Upper lobe of left lung (tissue), 6 donors: ENCODE measurements around the gene S1PR3. TPM values are rescaled to one million over a fixed set of nuclear protein-coding genes. Genes with fewer than 3 reads are reported as not detected.
A peak's percentile ranks its signal among the peaks of the same experiment; 100 is the strongest.

ENCODE experiments used
- ATAC-seq, 2 donors: fragments of 200-7000 bp; cut with Tn5 transposase; one replicate each; pipeline ENCODE4 v1.9.1; 2022; ENCODE audit warnings: mild to moderate bottlenecking in 2 of 2, moderate library complexity in 2 of 2; ENCODE audit not compliant: low FRiP score in 2 of 2
- DNase-seq, 2 donors: peaks; one replicate each; pipeline ENCODE4 v3.0.0-alpha.2; 2019 to 2020
- H3K27ac ChIP-seq, 4 donors: fragments of 200-600 bp; sonication (generic); one replicate each; pipeline ENCODE4 v1.5.1; 2016 to 2019
- H3K27me3 ChIP-seq, 4 donors: fragments of 200-600 bp; sonication (generic); one replicate each; pipeline ENCODE4 v1.5.1; 2017 to 2019
- H3K36me3 ChIP-seq, 4 donors: fragments of 200-600 bp; sonication (generic); one replicate each; pipeline ENCODE4 v1.5.1; 2016 to 2019
- H3K4me1 ChIP-seq, 4 donors: fragments of 200-600 bp; sonication (generic); one replicate each; pipeline ENCODE4 v1.5.1; 2018 to 2019
- H3K4me3 ChIP-seq, 4 donors: fragments of 200-600 bp; sonication (generic); one replicate each; pipeline ENCODE4 v1.5.1; 2017 to 2019; ENCODE audit warnings: mild to moderate bottlenecking in 2 of 4, moderate library complexity in 1 of 4
- H3K9me3 ChIP-seq, 4 donors: fragments of 200-600 bp; sonication (generic); one replicate each; pipeline ENCODE4 v1.5.1; 2018 to 2019
- EP300 ChIP-seq, 4 donors: sonication (generic); formaldehyde crosslinking; IDR thresholded peaks; one replicate each; pipeline ENCODE4 v1.5.1; 2017; ENCODE audit warnings: antibody characterized with exemption in 4 of 4, control low read depth in 2 of 4
- POLR2A ChIP-seq, 4 donors: fragments of 450-650 bp; IDR thresholded peaks; one replicate each; pipeline ENCODE4 v1.5.1; 2016 to 2017; ENCODE audit warnings: antibody characterized with exemption in 4 of 4, mild to moderate bottlenecking in 2 of 4
- POLR2AphosphoS5 ChIP-seq, 2 donors: sonication (generic); formaldehyde crosslinking; IDR thresholded peaks; one replicate each; pipeline ENCODE4 v1.5.1; 2017; ENCODE audit warnings: antibody characterized with exemption in 2 of 2
- WGBS, 2 donors: methylation state at CpG; one replicate each; pipeline ENCODE4 v1.1.5; 2017 to 2018; 5-methylcytosine and 5-hydroxymethylcytosine counted together
- total RNA-seq, 6 donors: library from RNA; depleted of rRNA in 4 of 6; stranded (reverse); fragments of >200 nt in 4 of 6; gene quantifications; one replicate each; pipeline versions ENCODE4 v1.1.0 to v1.2.1, GENCODE V29; 2016 to 2021
- TF ChIP-seq, protein P1 (sequence below), 6 experiments: fragments of 450-650 bp in 4 of 6; fragments of 200-600 bp in 2 of 6; sonication (generic) in 2 of 6; IDR thresholded peaks; one replicate each; pipeline ENCODE4 v1.5.1; 2016 to 2019; ENCODE audit warnings: antibody characterized with exemption in 6 of 6
- donor health status: DM: no; HTN: no; CAD: no; lungs with moderate emphysema.
- donor health status: DM: no; HTN: yes; CAD: no; lungs with severe emphysema.

The S1PR3 gene
- total RNA-seq, 6 donors from 2014 or later: 3.3 to 13.6 (median 5.4) TPM

- DNase-seq (no peak), ATAC-seq (no peak)
- H3K9me3 ChIP-seq: no peaks in the 10 kb centered on the region
- peaks cover 0 to 10% (median 0%) of the 10 kb centered on the region in 4 donors for H3K27me3 ChIP-seq
- no peaks in the 10 kb centered on the region for H3K36me3 ChIP-seq
- no peak overlapping the region for H3K27ac ChIP-seq
- WGBS, 2 donors: 78 to 85% methylated on average over 3 of the region's 3 CpGs
- no peak overlapping the region for H3K4me3 ChIP-seq
- TF ChIP-seq POLR2A (IDR thresholded peaks at IDR 0.05) (no peak), POLR2AphosphoS5 (IDR thresholded peaks at IDR 0.05) (no peak), EP300 (IDR thresholded peaks at IDR 0.05) (no peak)
- TF ChIP-seq, protein P1, sequence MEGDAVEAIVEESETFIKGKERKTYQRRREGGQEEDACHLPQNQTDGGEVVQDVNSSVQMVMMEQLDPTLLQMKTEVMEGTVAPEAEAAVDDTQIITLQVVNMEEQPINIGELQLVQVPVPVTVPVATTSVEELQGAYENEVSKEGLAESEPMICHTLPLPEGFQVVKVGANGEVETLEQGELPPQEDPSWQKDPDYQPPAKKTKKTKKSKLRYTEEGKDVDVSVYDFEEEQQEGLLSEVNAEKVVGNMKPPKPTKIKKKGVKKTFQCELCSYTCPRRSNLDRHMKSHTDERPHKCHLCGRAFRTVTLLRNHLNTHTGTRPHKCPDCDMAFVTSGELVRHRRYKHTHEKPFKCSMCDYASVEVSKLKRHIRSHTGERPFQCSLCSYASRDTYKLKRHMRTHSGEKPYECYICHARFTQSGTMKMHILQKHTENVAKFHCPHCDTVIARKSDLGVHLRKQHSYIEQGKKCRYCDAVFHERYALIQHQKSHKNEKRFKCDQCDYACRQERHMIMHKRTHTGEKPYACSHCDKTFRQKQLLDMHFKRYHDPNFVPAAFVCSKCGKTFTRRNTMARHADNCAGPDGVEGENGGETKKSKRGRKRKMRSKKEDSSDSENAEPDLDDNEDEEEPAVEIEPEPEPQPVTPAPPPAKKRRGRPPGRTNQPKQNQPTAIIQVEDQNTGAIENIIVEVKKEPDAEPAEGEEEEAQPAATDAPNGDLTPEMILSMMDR (IDR thresholded peaks at IDR 0.05): no peak
- peaks cover 5 to 25% (median 17%) of the 10 kb centered on the region in 4 donors for H3K4me1 ChIP-seq
These were observed 4.5 kb upstream of the S1PR3 start for GRCh38 chr9:88986776-88987175.

DNA sequence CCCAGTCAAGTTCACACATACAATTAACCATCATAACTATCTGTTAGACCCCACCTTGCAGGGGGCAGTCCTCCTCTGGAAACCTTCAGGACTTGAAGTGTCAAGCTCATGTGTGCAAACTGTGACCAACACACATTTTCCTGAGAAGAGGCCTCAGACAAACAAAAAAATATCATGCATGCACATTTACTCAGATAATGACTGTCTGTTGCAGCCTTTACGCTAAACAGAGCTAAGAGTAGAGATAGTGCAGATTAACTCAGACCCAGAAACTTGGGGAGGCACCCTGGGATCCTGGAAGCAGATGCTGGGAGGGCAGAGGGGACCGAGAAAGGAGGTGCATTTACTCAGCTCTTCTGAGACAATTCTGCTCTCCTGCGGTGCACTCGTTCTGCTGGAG lies 3.6 kb upstream of the S1PR3 start:
- Histone ChIP-seq H3K27ac (no peak overlapping the region), H3K36me3 (no peaks in the 10 kb centered on the region), H3K4me3 (no peak overlapping the region), H3K9me3 (no peaks in the 10 kb centered on the region), H3K4me1 (peaks cover 7 to 27% (median 22%) of the 10 kb centered on the region in 4 donors), H3K27me3 (peaks cover 0 to 13% (median 0%) of the 10 kb centered on the region in 4 donors)
- ATAC-seq: no peak
- TF ChIP-seq EP300 (IDR thresholded peaks at IDR 0.05) (no peak), POLR2AphosphoS5 (IDR thresholded peaks at IDR 0.05) (no peak), POLR2A (IDR thresholded peaks at IDR 0.05) (no peak)
- TF ChIP-seq, protein P1 (IDR thresholded peaks at IDR 0.05): no peak
- 83 to 93% methylated on average over 4 of the region's 4 CpGs for WGBS, 2 donors
- DNase-seq: no peak

DNA sequence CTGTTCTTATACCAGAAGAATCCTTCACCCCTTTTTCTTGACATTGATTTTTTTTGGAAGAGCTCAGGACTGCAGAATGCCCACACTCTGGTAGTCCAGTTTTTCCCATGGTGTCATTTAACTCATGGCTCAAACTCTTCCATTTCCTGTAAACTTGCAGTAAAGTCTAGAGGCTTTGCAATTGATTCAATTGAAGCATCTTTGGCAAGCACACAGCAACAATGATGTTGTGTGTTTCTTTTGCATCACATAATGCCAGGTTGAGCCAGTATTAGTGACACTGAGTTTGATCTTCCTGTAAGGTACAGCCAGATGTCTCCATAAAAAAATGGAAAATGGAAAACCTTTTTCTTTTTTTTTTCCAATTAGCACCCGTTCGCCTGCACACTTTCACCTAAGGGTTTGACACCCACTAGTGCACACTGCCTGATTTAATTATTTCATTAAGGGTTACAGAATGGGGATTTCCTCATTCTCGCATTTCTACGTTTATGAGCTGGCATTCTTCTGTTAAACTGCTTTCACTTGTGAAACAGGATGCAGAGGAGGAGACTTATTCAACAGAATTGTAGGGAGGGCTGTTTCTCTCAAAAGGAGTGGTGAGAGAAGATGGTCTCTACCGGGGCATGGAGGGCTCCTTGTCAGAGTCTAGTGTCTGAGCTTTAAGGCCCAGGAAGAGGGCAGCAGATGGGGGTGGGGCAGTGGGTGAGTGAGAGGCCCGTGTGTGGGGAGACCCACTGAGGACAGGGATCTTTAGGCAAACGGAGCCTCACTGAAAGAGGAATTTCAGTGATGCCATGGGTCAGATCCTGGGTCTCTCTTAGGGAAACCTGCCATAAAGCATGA lies 2.2 kb upstream of the S1PR3 start:
- WGBS, 2 donors: 18 to 20% methylated on average over 7 of the region's 7 CpGs
- H3K4me1 ChIP-seq: peaks cover 7 to 27% (median 24%) of the 10 kb centered on the region in 4 donors
- H3K27ac ChIP-seq: peak overlapping the region in 2 of 4 donors; percentile 20 to 67
- no peak for TF ChIP-seq POLR2A (IDR thresholded peaks at IDR 0.05)
- no peak for TF ChIP-seq POLR2AphosphoS5 (IDR thresholded peaks at IDR 0.05)
- TF ChIP-seq, protein P1 (IDR thresholded peaks at IDR 0.05): no peak
- TF ChIP-seq EP300 (IDR thresholded peaks at IDR 0.05): no peak
- H3K27me3 ChIP-seq: peaks cover 0 to 13% (median 0%) of the 10 kb centered on the region in 4 donors
- H3K9me3 ChIP-seq: no peaks in the 10 kb centered on the region
- no peak for ATAC-seq
- H3K4me3 ChIP-seq: no peak overlapping the region
- no peak for DNase-seq
- no peaks in the 10 kb centered on the region for H3K36me3 ChIP-seq

GRCh38 chr9:88990041-88990728 lies 1.1 kb upstream of the S1PR3 start:
- TF ChIP-seq, protein P1 (IDR thresholded peaks at IDR 0.05): no peak
- TF ChIP-seq EP300 (IDR thresholded peaks at IDR 0.05) (no peak), POLR2A (IDR thresholded peaks at IDR 0.05) (no peak), POLR2AphosphoS5 (IDR thresholded peaks at IDR 0.05) (no peak)
- Histone ChIP-seq H3K4me1 (peaks cover 7 to 28% (median 25%) of the 10 kb centered on the region in 4 donors), H3K9me3 (no peaks in the 10 kb centered on the region), H3K27me3 (peaks cover 0 to 13% (median 0%) of the 10 kb centered on the region in 4 donors), H3K4me3 (no peak overlapping the region), H3K27ac (peak overlapping the region in 1 of 4 donors; percentile 67), H3K36me3 (no peaks in the 10 kb centered on the region)
- WGBS, 2 donors: 86% methylated on average over 24 to 25 of the region's 25 CpGs
- DNase-seq (no peak), ATAC-seq (no peak)
